ENCODE measurements around the gene FAM193B. TPM values are rescaled to one million over a fixed set of nuclear protein-coding genes. Genes with fewer than 3 reads are reported as not detected.
A peak's percentile ranks its signal among the peaks of the same experiment; 100 is the strongest.

Gene FAM193B
- total RNA-seq, 6 experiments from 2014 or later, result 22.1 to 55.4 (median 39.2) TPM

DNA sequence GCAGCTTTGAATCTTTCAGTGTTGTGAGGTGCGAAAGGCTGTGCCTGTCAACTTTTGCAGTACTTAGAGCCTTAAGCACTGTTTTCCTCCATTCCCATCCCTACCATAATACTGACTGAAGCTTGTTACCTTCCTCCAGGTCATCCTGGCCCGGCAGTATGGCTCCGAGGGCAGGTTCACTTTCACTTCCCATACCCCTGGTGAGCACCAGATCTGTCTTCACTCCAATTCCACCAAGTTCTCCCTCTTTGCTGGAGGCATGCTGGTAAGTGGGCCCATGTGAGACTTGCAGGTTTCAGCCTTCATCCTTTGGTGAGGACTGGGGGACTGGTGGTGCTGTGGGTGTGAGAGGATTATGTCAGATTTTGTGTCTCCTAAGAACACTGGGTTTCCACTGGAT lies 39.1 kb upstream of the FAM193B start:
- Histone ChIP-seq H3K4me3 (peak overlapping the region in 1 of 3 donors; percentile 98), H3K9me3 (no peaks in the 10 kb centered on the region), H3K27ac (no peak overlapping the region), H3K4me1 (peaks cover 0 to 9% (median 5%) of the 10 kb centered on the region in 4 donors), H3K27me3 (no peaks in the 10 kb centered on the region), H3K36me3 (peaks cover 3 to 33% (median 20%) of the 10 kb centered on the region in 4 donors)
- WGBS (ENCODE audit: insufficient coverage, low coverage, low lambda C conversion rate, missing lambda C conversion rate), result 68% methylated on average over 2 of the region's 3 CpGs
- ATAC-seq, result no peak
- intact Hi-C loops (cut with DNase I), result no loop called here
- TF ChIP-seq, protein P1, sequence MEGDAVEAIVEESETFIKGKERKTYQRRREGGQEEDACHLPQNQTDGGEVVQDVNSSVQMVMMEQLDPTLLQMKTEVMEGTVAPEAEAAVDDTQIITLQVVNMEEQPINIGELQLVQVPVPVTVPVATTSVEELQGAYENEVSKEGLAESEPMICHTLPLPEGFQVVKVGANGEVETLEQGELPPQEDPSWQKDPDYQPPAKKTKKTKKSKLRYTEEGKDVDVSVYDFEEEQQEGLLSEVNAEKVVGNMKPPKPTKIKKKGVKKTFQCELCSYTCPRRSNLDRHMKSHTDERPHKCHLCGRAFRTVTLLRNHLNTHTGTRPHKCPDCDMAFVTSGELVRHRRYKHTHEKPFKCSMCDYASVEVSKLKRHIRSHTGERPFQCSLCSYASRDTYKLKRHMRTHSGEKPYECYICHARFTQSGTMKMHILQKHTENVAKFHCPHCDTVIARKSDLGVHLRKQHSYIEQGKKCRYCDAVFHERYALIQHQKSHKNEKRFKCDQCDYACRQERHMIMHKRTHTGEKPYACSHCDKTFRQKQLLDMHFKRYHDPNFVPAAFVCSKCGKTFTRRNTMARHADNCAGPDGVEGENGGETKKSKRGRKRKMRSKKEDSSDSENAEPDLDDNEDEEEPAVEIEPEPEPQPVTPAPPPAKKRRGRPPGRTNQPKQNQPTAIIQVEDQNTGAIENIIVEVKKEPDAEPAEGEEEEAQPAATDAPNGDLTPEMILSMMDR (IDR thresholded peaks at IDR 0.05), result no peak
- no peak for TF ChIP-seq POLR2A (IDR thresholded peaks at IDR 0.05)
- DNase-seq, result no peak

DNA sequence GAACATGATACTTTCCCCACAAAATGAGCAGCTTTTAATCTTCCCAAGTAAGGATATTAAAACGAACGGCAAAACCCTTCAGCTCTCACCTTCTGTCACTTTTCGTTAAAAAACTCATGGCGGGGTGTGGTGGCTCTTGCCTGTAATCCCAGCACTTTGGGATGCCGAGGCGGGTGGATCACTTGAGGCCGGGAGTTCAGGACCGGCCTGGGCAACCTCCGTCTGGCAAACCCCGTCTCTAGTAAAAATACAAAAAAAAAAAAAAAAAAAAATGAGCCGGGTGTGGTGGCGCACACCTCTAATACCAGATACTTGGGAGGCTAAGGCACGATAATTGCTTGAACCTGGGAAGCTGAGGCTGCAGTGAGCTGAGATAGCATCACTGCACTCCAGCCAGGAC lies 38.5 kb upstream of the FAM193B start:
- peaks cover 0 to 9% (median 5%) of the 10 kb centered on the region in 4 donors for H3K4me1 ChIP-seq
- no peaks in the 10 kb centered on the region for H3K9me3 ChIP-seq
- intact Hi-C loops (cut with DNase I), result no loop called here
- no peak for TF ChIP-seq POLR2A (IDR thresholded peaks at IDR 0.05)
- TF ChIP-seq, protein P1 (IDR thresholded peaks at IDR 0.05), result no peak
- DNase-seq (no peak), ATAC-seq (no peak)
- H3K27me3 ChIP-seq, result no peaks in the 10 kb centered on the region
- H3K4me3 ChIP-seq, result peak overlapping the region; percentile 80 to 98 (median 81)
- H3K36me3 ChIP-seq, result peaks cover 3 to 33% (median 20%) of the 10 kb centered on the region in 4 donors
- 62% methylated on average over 7 of the region's 13 CpGs for whole genome bisulfite sequencing (ENCODE audit: insufficient coverage, low coverage, low lambda C conversion rate, missing lambda C conversion rate)
- H3K27ac ChIP-seq, result peak overlapping the region in 1 of 3 donors; percentile 76

DNA sequence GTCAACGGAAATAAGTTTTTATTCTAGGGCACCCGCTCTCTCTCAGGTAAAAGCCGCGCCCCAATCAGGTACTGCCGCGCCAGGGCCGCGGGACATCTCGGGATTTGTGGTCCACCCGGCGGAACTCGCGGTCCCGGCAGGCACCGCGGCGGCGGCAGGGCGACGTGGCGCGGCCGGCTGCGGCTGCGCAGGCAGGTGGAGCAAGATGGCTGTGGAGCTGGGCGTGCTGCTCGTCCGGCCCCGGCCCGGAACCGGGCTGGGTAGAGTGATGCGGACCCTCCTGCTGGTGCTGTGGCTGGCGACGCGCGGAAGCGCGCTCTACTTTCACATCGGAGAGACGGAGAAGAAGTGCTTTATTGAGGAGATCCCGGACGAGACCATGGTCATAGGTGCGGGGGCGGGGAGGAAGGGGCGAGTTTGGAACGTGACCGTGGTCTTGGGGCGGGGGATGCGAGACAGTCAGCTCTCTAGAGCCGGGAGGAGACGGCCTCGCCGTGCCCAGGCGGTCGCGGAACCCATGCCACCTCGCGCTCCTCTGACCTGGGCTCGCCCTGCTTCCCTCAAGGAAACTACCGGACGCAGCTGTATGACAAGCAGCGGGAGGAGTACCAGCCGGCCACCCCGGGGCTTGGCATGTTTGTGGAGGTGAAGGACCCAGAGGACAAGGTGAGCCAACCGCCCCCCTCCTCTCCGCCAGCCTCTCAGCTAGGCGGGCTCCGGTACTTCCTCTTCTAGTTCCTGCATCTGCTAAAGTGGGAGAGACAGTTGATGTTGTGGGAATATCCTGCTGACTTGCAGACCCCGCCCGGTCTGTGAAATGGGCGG lies 37.9 kb upstream of the FAM193B start, which contains the start of gene TMED9:
TSS of gene TMED9 (plus strand) at position 194 of the 825 bp plus-strand sequence. CDS start at position 206, 12 bp downstream.
- H3K27ac ChIP-seq, result peak within 1 kb of the TSS; percentile 35 to 76 (median 44)
- peak; percentile 91 to 92 (median 91) for DNase-seq
- H3K4me3 ChIP-seq, result peak within 1 kb of the TSS; percentile 80 to 98 (median 81)
- intact Hi-C loops (cut with DNase I), result no loop called here
- H3K27me3 ChIP-seq, result no peaks in the 10 kb centered on the region
- 1% methylated on average over 6 of the region's 71 CpGs for WGBS (ENCODE audit: insufficient coverage, low coverage, low lambda C conversion rate, missing lambda C conversion rate)
- peaks cover 3 to 33% (median 20%) of the 10 kb centered on the region in 4 donors for H3K36me3 ChIP-seq
- peaks cover 0 to 9% (median 5%) of the 10 kb centered on the region in 4 donors for H3K4me1 ChIP-seq
- TF ChIP-seq POLR2A (IDR thresholded peaks at IDR 0.05), result peak; percentile 90
- TF ChIP-seq, protein P1 (IDR thresholded peaks at IDR 0.05), result peak in 2 of 4 donors; percentile 7 to 30
- ATAC-seq, result peak; percentile 97 to 100 (median 97)
- no peaks in the 10 kb centered on the region for H3K9me3 ChIP-seq

DNA sequence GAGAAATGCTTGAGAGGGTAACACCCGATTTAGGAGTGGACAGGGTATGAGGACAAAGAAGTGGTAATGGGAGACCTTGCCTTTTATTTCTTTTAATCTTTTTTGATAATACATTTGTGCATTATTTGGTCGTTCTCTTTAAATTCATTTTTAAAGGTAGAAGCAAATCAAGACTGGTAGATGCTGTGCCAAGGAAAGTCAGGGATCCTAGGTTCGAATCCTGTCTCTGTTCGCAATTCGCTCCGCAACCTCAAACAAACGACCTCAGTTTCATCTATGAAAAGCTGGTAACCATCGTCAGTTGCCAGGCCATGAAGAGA lies 37.3 kb upstream of the FAM193B start:
- no peaks in the 10 kb centered on the region for H3K9me3 ChIP-seq
- intact Hi-C loops (cut with DNase I), result no loop called here
- H3K4me1 ChIP-seq, result peaks cover 0 to 9% (median 5%) of the 10 kb centered on the region in 4 donors
- peaks cover 3 to 33% (median 20%) of the 10 kb centered on the region in 4 donors for H3K36me3 ChIP-seq
- no peak overlapping the region for H3K27ac ChIP-seq
- no peaks in the 10 kb centered on the region for H3K27me3 ChIP-seq
- no peak for ATAC-seq
- WGBS (ENCODE audit: insufficient coverage, low coverage, low lambda C conversion rate, missing lambda C conversion rate), result 19% methylated on average over 8 of the region's 8 CpGs
- H3K4me3 ChIP-seq, result peak overlapping the region; percentile 80 to 98 (median 81)
- TF ChIP-seq, protein P1 (IDR thresholded peaks at IDR 0.05), result no peak
- TF ChIP-seq POLR2A (IDR thresholded peaks at IDR 0.05), result no peak
- no peak for DNase-seq

Measured in right lobe of liver (tissue), 6 donors.